GM12801 (cell line): Measurements from ENCODE around the gene PPCS.

Source experiments
- CTCF ChIP-seq: IDR thresholded peaks from one replicate; pipeline ENCODE4 v1.5.1; 2011; ENCODE audit warnings: control low read depth; ENCODE audit not compliant: insufficient read length; ENCODE audit errors: extremely low read depth

PPCS gene

GRCh38 chr1:42431514-42431913 lies 24.8 kb upstream of the PPCS start:
- no peak for TF ChIP-seq CTCF

DNA sequence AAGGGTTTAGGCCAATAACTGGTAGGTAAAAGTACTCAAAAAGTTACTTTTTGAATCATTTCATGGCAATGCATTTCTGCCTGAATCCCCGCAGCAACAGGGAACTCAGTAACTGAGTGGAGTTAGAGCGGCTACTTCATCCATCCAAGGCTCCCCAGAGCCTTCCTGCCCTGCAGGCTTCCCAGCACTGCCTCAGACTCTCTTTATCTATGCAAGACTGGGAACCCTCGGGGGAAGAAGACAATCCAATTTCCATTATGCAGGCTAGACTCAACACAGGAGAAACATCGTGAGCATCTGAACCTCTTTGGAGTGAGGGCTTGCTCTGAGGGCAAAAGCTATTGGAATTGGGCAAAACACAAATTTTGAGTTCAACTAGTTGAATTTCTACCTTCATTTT lies 23.6 kb upstream of the PPCS start:
- no peak for TF ChIP-seq CTCF

DNA sequence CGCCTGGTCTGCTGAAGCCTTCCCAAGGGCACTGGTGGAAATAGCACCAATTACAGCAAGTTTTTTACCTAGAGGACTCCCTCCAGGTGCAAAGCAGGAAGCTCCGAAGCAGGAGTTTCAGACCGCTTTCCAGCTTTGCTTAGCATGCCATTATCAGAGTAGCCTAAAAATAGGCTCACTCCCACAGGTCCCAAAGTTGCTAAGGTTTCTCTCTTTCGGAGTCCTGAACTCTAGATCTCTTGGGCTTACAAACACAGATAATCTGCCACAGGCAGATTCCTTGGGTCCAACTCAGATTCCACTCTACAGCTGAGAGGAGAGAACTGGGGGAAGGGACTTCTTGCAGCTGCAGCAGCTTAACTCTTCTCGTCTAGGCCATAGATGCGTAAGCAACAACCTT lies 23.0 kb upstream of the PPCS start:
- TF ChIP-seq CTCF: no peak

GRCh38 chr1:42434340-42434739 lies 22.0 kb upstream of the PPCS start:
- TF ChIP-seq CTCF: no peak

DNA sequence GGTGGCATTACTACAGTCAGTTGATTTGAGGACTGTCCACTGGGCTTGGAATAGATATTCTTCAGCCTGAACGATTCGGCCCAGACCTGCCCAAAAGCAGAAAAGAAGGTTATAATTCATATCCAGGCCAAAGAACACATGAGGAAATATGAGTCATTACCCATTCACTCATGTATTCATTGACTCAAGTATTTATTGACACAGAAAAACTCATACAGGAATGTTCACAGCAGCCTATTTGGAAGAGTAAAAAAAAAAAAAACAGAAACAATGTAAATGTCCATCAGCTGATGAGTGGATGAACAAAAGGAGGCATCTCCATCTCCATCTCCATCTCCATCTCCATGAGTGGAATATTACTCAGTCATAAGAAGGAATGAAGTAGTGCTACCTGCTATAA lies 16.4 kb upstream of the PPCS start:
- TF ChIP-seq CTCF: no peak

DNA sequence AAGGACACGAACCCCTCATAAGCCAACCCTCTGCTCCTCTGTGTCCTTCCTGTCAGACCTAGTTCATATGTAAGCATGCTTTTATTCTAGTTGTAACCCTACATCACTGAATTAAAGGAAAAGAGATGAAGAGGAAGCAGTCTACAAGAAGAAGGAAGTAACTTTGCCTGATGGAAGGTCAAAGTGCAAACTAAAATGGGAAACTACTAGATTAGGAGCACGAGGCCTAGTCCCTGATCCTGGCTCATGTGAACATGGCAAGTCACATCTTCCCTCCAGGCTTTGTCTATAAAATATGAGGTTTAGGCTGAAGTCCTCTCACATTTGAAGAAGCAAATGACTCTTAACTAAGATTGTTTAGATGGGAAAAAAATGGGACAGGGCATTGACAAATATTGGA lies 13.7 kb upstream of the PPCS start:
- TF ChIP-seq CTCF: no peak

DNA sequence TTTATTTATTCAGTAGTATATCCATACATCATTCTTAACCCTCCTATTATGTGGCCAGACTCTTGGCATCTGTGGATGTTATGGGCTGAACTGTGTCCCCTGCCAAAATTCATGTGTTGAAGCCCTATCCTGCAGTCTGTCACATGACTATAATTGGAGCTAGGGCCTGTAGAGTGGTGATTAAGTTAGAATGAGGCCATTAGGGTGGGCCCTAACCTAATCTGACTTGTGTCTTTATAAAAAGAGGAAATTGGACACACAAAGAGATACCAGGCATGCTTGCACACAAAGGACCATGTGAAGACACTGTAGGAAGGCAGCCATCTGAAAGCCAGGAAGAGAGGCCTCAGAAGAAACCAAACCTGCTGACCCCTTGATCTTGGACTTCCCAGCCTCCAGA lies 7.1 kb upstream of the PPCS start:
- TF ChIP-seq CTCF: no peak

- no peak for TF ChIP-seq CTCF
Observed at GRCh38 chr1:42450061-42450460, 6.3 kb upstream of the PPCS start.
